ENCODE data around the gene EFNA5.

The EFNA5 gene

DNA sequence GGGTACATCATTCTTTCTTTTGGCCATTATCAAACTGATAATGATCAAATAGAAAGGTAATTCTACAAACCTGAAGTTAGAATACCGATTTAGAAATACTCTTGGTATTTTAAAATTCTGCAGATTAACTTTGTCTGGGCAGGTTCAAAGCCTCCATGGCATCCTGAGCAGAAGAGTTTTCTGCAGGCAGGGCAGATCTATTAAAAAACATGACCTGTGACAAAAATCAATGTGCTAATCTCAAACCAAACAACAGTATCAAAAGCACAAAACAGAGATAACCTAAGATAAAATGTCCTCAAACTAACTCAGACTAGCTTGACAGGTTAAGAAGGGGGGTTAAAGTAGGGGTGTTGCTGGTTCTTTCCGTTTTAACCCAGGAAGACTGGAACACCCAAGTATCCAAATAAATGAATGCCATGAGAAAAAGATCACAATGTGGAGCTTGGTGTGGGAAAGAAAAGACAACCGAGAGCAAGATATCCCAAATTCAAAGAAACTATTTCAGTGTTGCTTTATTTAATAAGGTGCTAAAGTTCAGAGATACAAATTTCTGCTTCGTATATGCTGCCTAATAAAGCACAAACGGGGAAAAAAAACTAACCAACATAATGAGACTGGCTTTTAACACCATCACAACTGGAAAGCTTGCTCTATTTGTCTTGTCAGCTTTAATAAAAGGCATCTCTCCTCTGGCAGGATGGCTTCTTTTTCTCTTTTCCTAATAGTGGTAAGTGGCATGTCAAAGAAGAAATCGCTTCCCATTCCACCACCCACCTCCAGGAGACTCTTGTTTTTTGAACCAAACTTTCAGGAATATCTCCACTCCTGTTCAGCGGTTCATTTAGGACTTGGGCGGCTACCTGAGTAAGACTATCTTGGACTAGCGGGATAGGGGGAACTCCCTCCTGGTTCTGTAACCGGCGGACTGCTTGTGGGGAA, 2.3 kb downstream of the EFNA5 start:
- Histone ChIP-seq H3K18ac (ENCODE audit: low read length) (peak overlapping the region; percentile 46), H2BK15ac (replicated peaks; ENCODE audit: low read depth) (no peak overlapping the region), H3K4me2 (ENCODE audit: low read length) (peak overlapping the region; percentile 69), H3K79me1 (ENCODE audit: low read length) (no peaks in the 10 kb centered on the region), H3K79me2 (ENCODE audit: control insufficient read depth, insufficient read depth, low read length) (peaks cover 30% of the 10 kb centered on the region), H3K36me3 (ENCODE audit: control insufficient read depth, insufficient read depth, low read length) (no peaks in the 10 kb centered on the region), H4K8ac (ENCODE audit: low read depth, low read length) (no peak overlapping the region), H2BK120ac (ENCODE audit: low read depth, low read length) (no peak overlapping the region), H3K27ac (ENCODE audit: low read depth, low read length) (no peak overlapping the region), H3K56ac (ENCODE audit: low read length) (peak overlapping the region; percentile 91), H3K4ac (ENCODE audit: low read depth, low read length) (no peak overlapping the region), H2BK5ac (ENCODE audit: low read length) (no peak overlapping the region), H2AK5ac (ENCODE audit: low read length) (no peak overlapping the region), H3K4me3 (ENCODE audit: low read length) (peak overlapping the region; percentile 63), H3K27me3 (ENCODE audit: insufficient read depth, low read length, poor library complexity) (no peaks in the 10 kb centered on the region), H3K23ac (ENCODE audit: low read length) (no peak overlapping the region), H3K9ac (ENCODE audit: low read length) (peak overlapping the region; percentile 87), H3K4me1 (ENCODE audit: control insufficient read depth, low read depth, low read length) (no peaks in the 10 kb centered on the region), H4K5ac (ENCODE audit: low read length) (no peak overlapping the region)
- DNase-seq: peak; percentile 64
- no CpG with 5 or more reads among the region's 11 CpGs for WGBS (ENCODE audit: extremely low coverage, insufficient coverage, low lambda C conversion rate)

DNA sequence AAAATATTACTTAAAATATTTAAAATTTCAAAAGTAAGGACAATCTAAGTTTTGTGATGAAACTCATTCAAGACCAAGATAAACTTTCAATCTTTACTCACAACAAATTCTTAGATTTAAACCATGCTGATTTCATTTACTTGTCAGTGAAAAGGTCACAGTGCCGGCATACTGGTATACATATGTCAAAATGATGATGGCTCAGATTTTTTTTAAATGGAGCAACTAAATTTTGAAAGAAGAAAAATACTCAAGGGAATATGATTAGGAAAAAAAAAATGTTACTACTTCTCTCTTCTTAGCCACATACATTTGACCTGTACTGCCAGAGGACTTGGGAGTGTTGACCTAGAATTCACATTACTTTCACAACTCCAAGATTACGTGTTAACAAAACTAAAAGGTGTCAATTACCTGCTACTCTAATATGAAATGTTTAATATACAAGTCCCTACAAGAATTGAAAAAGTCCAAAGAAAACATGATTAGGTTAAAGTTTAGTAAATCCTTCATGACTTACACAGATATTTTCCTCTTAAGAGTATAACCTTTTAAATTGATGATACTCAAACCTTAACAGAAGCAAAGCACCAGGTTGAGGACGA, 4.6 kb downstream of the EFNA5 start:
- Histone ChIP-seq H3K4me1 (ENCODE audit: control insufficient read depth, low read depth, low read length) (no peaks in the 10 kb centered on the region), H2AK5ac (ENCODE audit: low read length) (no peak overlapping the region), H3K4ac (ENCODE audit: low read depth, low read length) (no peak overlapping the region), H3K79me2 (ENCODE audit: control insufficient read depth, insufficient read depth, low read length) (peaks cover 30% of the 10 kb centered on the region), H3K27me3 (ENCODE audit: insufficient read depth, low read length, poor library complexity) (no peaks in the 10 kb centered on the region), H4K5ac (ENCODE audit: low read length) (no peak overlapping the region), H3K36me3 (ENCODE audit: control insufficient read depth, insufficient read depth, low read length) (no peaks in the 10 kb centered on the region), H2BK5ac (ENCODE audit: low read length) (no peak overlapping the region), H3K27ac (ENCODE audit: low read depth, low read length) (no peak overlapping the region), H2BK15ac (replicated peaks; ENCODE audit: low read depth) (no peak overlapping the region), H4K8ac (ENCODE audit: low read depth, low read length) (no peak overlapping the region), H2BK120ac (ENCODE audit: low read depth, low read length) (no peak overlapping the region), H3K56ac (ENCODE audit: low read length) (no peak overlapping the region), H3K4me2 (ENCODE audit: low read length) (no peak overlapping the region), H3K18ac (ENCODE audit: low read length) (no peak overlapping the region), H3K23ac (ENCODE audit: low read length) (no peak overlapping the region), H3K79me1 (ENCODE audit: low read length) (no peaks in the 10 kb centered on the region), H3K9ac (ENCODE audit: low read length) (no peak overlapping the region), H3K4me3 (ENCODE audit: low read length) (no peak overlapping the region)
- DNase-seq: no peak
- no CpG with 5 or more reads among the region's 3 CpGs for WGBS (ENCODE audit: extremely low coverage, insufficient coverage, low lambda C conversion rate)

DNA sequence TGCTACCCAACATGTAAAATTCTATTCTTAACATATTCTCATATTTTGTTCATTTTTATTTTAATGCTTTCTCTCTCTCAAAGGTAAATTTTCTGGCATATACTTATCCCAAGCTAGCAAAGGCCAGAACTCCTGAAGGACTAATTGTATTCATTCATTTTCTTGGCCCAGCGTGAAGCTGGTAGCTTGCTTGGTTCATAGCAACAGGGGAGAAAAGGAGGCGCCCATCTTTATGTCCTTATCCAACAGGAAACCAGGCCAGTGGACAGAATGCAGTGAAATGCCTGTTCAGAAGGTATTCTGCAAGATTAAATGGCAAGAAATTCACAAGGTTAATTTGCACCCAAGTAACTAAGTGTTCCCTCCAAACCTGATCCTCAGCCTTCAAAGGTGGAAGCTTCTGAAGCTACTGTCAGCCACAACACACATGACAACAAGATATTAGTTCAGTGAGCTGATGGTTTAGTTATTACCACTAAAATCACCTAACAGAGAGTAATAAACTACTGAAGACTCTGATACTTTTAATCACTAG, 5.6 kb downstream of the EFNA5 start:
- Histone ChIP-seq H3K4me2 (ENCODE audit: low read length) (no peak overlapping the region), H3K56ac (ENCODE audit: low read length) (no peak overlapping the region), H4K5ac (ENCODE audit: low read length) (no peak overlapping the region), H3K79me2 (ENCODE audit: control insufficient read depth, insufficient read depth, low read length) (peaks cover 20% of the 10 kb centered on the region), H3K9ac (ENCODE audit: low read length) (no peak overlapping the region), H3K23ac (ENCODE audit: low read length) (no peak overlapping the region), H3K27me3 (ENCODE audit: insufficient read depth, low read length, poor library complexity) (no peaks in the 10 kb centered on the region), H2BK120ac (ENCODE audit: low read depth, low read length) (no peak overlapping the region), H4K8ac (ENCODE audit: low read depth, low read length) (no peak overlapping the region), H3K36me3 (ENCODE audit: control insufficient read depth, insufficient read depth, low read length) (no peaks in the 10 kb centered on the region), H2AK5ac (ENCODE audit: low read length) (no peak overlapping the region), H3K4ac (ENCODE audit: low read depth, low read length) (no peak overlapping the region), H3K4me1 (ENCODE audit: control insufficient read depth, low read depth, low read length) (no peaks in the 10 kb centered on the region), H3K27ac (ENCODE audit: low read depth, low read length) (no peak overlapping the region), H2BK15ac (replicated peaks; ENCODE audit: low read depth) (no peak overlapping the region), H2BK5ac (ENCODE audit: low read length) (no peak overlapping the region), H3K4me3 (ENCODE audit: low read length) (no peak overlapping the region), H3K18ac (ENCODE audit: low read length) (no peak overlapping the region), H3K79me1 (ENCODE audit: low read length) (no peaks in the 10 kb centered on the region)
- WGBS (ENCODE audit: extremely low coverage, insufficient coverage, low lambda C conversion rate): no CpG with 5 or more reads among the region's 2 CpGs
- peak; percentile 54 for DNase-seq

DNA sequence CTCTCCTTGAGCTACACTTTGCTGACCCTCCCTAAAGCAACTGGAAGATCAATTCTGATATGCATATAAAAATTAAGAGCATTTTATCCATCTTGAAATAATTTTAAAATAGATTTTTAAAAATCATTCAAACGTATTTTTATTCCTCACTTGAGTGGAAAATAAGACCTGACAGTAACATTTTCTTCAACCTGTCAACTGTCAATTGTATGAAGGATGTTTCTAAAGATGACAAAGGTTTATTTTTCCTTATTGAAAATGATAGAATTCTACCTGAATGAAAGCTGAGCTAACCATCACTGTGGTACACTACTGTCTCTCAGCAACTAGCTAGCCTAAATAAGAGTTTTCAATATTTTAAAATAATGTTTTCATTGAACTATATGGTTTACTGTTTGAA, 7.0 kb downstream of the EFNA5 start:
- no peak overlapping the region for H2BK120ac ChIP-seq (ENCODE audit: low read depth, low read length)

DNA sequence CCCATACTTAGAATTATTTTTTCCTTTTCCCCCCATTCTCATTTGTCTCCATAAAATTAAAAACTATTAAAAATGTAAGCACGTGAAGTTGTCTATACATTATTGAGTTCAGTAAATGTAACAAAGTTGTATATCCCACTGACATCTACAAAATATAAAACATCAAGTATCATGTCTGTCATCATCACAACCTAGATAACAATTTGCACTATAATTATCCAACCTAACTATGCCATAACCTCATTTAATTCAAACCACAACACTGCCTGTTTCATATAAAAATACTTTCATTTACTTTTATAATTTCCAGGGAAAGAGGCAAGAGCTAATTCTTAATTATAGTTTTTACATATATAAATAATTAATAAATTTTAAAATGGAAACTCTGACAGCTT, 9.1 kb downstream of the EFNA5 start:
- H3K79me2 ChIP-seq (ENCODE audit: control insufficient read depth, insufficient read depth, low read length): peaks cover 10% of the 10 kb centered on the region

More for the DNA sequence above, 7.0 kb downstream of the EFNA5 start:
- H3K79me1 ChIP-seq (ENCODE audit: low read length): no peaks in the 10 kb centered on the region
- WGBS (ENCODE audit: extremely low coverage, insufficient coverage, low lambda C conversion rate): no CpG with 5 or more reads among the region's 1 CpG
- no peaks in the 10 kb centered on the region for H3K36me3 ChIP-seq (ENCODE audit: control insufficient read depth, insufficient read depth, low read length)
- H3K56ac ChIP-seq (ENCODE audit: low read length): no peak overlapping the region
- H3K9ac ChIP-seq (ENCODE audit: low read length): no peak overlapping the region
- H3K4me2 ChIP-seq (ENCODE audit: low read length): no peak overlapping the region
- H3K18ac ChIP-seq (ENCODE audit: low read length): no peak overlapping the region
- no peak overlapping the region for H3K4ac ChIP-seq (ENCODE audit: low read depth, low read length)
- H3K27me3 ChIP-seq (ENCODE audit: insufficient read depth, low read length, poor library complexity): no peaks in the 10 kb centered on the region
- H3K4me3 ChIP-seq (ENCODE audit: low read length): no peak overlapping the region
- no peak overlapping the region for H4K5ac ChIP-seq (ENCODE audit: low read length)
- H3K4me1 ChIP-seq (ENCODE audit: control insufficient read depth, low read depth, low read length): no peaks in the 10 kb centered on the region
- peaks cover 12% of the 10 kb centered on the region for H3K79me2 ChIP-seq (ENCODE audit: control insufficient read depth, insufficient read depth, low read length)
- H3K23ac ChIP-seq (ENCODE audit: low read length): no peak overlapping the region
- DNase-seq: no peak
- H3K27ac ChIP-seq (ENCODE audit: low read depth, low read length): no peak overlapping the region
- H2BK5ac ChIP-seq (ENCODE audit: low read length): no peak overlapping the region
- H2BK15ac ChIP-seq (replicated peaks; ENCODE audit: low read depth): no peak overlapping the region
- H4K8ac ChIP-seq (ENCODE audit: low read depth, low read length): no peak overlapping the region
- no peak overlapping the region for H2AK5ac ChIP-seq (ENCODE audit: low read length)

More for the DNA sequence above, 9.1 kb downstream of the EFNA5 start:
- Histone ChIP-seq H3K36me3 (ENCODE audit: control insufficient read depth, insufficient read depth, low read length) (no peaks in the 10 kb centered on the region), H3K4me1 (ENCODE audit: control insufficient read depth, low read depth, low read length) (no peaks in the 10 kb centered on the region), H3K18ac (ENCODE audit: low read length) (no peak overlapping the region), H2BK120ac (ENCODE audit: low read depth, low read length) (no peak overlapping the region), H3K56ac (ENCODE audit: low read length) (no peak overlapping the region), H3K9ac (ENCODE audit: low read length) (no peak overlapping the region), H3K4me3 (ENCODE audit: low read length) (no peak overlapping the region), H4K8ac (ENCODE audit: low read depth, low read length) (no peak overlapping the region), H3K79me1 (ENCODE audit: low read length) (no peaks in the 10 kb centered on the region), H3K27me3 (ENCODE audit: insufficient read depth, low read length, poor library complexity) (no peaks in the 10 kb centered on the region), H3K23ac (ENCODE audit: low read length) (no peak overlapping the region), H2AK5ac (ENCODE audit: low read length) (no peak overlapping the region), H3K27ac (ENCODE audit: low read depth, low read length) (no peak overlapping the region), H2BK5ac (ENCODE audit: low read length) (no peak overlapping the region), H2BK15ac (replicated peaks; ENCODE audit: low read depth) (no peak overlapping the region), H3K4me2 (ENCODE audit: low read length) (no peak overlapping the region), H4K5ac (ENCODE audit: low read length) (no peak overlapping the region), H3K4ac (ENCODE audit: low read depth, low read length) (no peak overlapping the region)
- DNase-seq: no peak
- no CpG with 5 or more reads among the region's 1 CpG for WGBS (ENCODE audit: extremely low coverage, insufficient coverage, low lambda C conversion rate)

All from mesendoderm (in vitro differentiated cells).